GM20431 (cell line): Measurements from ENCODE around the gene FFAR3.
"Not testable (repeated sequence)": the region's sequence is repeated elsewhere in the genome, so short reads cannot be mapped to it uniquely, and the experiment has no call there.

Source experiments
- in situ Hi-C: fragments of 300-500 bp; cut with MseI, MboI; formaldehyde crosslinking; loops from one replicate; pipeline ENCODE4 v1.15.0; 2020; ENCODE audit warnings: low sequenced_read_pairs; ENCODE audit not compliant: unreplicated experiment

The FFAR3 gene

DNA sequence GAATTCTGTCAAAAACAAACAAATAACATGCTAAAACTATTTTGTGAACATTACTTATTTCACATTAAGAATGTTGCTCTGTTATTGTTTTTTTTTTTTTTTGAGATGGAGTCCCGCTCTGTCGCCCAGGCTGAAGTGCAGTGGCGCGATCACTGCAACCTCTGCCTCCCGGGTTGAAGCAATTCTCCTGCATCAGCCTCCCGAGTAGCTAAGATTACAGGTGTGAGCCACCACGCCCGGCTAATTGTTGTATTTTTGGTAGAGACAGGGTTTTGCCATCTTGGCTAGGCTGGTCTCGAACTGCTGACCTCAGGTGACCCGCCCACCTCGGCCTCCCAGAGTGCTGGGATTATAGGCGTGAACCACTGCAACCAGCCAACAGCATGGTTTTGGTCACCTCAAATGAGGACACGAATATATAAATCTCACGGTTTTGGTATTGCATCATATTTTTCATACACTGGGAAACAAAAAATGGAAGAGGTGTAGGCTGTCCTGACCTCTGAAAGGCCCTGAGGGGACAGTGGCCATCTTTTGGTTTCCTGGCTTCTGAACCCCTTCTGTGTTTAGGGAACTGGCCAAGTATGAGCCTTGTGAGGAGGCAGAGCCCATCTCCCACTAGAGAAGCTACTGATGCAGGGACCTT lies 38.1 kb downstream of the FFAR3 start:
- in situ Hi-C loops, result no loop called here

DNA sequence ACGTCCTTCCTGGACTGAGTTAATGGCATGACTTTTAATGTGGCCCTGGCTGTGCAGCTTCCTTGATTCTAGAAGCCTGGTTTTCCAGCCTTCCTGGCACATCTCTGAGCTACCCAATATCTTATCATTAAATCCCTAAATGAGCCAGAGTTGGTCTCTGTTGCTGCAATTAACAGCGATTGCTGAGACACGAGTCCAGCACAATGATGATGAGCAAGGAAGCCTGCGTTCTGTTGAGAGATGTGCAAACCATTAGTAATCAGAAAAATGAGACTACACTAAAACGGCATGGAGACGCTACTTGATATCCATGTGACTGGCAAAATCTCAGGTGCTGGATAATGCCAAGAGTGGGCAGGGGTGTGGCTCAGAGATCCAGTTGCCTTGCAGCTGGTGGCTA lies 38.8 kb downstream of the FFAR3 start:
- in situ Hi-C loops, result no loop called here

DNA sequence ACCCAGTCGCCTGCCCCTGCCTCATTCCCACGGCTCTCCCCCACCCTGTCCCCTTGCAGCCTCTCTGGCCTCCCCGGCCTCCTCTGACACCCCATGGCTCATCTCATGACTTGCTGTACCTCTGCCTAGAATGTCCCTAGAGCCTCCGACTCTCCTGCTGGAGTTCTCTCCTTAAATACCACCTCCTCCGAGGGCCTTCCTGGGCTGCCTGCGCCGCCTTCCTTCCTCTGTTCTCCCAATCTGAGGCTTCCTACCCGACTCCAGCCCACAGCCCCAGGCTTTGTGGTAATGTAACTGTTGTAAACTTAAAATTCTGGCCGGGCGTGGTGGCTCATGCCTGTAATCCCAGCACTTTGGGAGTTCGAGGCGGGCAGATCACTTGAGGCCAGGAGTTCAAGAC lies 40.3 kb downstream of the FFAR3 start:
- in situ Hi-C loops, result no loop called here

DNA sequence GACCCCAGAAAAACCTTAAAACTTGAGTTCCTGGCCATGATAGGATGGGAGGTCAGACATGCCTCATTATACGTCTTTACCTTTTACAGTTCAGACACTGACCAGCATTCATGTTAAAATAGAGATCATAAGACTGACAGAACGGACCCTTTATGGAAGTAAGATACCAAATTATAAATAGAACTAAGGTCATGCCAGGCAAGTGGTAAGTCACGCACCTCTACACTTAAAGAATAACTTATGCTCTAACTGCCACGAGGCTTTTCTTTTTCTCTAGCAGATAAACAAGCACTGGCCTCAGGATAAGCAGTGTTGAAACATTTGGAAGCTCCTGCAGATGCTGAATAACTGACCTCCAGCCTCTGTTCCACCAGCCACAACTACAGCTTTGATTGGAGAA lies 41.0 kb downstream of the FFAR3 start:
- in situ Hi-C loops, result no loop called here

DNA sequence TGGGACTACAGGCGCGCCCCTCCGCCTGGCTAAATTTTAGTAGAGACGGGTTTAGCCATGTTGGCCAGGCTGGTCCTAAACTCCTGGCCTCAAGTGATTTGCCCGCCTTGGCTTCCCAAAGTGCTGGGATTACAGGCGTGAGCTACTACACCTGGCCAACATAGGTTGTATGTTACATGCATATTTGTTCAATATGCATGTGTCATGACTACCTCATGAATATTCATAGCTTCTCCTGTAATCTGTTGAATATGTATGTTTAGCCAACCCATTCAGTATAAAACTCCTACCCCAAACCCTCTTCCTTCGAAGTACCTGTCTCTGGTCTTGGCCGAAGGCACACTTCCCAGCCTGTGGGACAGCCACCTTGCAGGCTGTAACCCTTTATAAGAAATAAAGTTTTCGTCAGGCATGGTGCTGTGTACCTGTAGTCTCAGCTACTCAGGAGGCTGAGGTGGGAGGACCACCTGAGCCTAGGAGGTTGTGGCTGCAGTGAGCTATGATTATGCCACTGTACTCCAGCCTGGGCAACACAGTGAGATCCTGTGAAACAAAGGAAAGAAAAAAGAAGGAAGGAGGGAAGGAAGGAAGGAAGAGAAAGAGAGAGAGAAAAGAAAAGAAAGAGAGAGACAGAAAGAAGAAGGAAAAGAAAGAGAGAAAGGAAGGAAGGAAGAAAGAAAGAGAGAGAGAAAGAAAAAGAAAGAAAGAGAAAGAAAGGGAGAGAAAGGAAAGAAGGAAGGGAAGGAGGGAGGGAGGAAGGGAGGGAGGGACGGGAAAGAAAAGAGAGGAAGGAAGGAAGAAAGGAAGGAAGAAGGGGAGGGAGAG lies 41.9 kb downstream of the FFAR3 start:
- in situ Hi-C loops, result no loop called here

DNA sequence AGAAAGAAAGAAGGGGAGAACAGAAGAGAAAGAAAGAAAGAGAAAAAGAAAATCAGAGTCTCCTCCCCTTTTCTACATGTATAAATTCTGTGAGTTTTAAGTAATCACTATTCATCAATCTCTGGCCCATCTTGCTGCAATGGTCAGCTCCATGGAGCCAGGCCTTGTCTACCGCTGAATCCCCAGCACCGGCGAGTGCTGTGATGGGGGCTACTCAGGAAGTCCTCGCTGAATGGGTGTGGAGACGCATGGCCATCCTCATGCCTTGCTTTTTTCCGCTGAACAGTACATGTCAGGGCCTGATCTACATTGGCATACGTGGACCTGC lies 42.5 kb downstream of the FFAR3 start:
- in situ Hi-C loops, result no loop called here

DNA sequence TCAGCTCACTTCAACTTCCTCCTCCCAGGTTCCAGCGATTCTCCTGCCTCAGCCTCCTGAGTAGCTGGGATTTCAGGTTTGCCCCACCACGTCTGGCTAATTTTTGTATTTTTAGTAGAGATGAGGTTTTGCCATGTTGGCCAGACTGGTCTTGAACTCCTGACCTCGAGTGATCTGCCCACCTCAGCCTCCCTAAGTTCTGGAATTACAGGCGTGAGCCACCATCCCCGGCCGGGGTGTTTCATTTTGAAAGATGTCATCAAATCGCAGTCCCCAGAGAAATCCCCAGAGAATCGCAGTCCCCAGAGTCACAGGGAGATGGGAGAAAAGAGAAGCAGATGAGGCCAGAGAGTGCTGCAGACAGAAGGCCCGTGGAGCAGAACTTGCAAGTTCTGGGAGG lies 43.2 kb downstream of the FFAR3 start:
- in situ Hi-C loops, result not testable (repeated sequence)

DNA sequence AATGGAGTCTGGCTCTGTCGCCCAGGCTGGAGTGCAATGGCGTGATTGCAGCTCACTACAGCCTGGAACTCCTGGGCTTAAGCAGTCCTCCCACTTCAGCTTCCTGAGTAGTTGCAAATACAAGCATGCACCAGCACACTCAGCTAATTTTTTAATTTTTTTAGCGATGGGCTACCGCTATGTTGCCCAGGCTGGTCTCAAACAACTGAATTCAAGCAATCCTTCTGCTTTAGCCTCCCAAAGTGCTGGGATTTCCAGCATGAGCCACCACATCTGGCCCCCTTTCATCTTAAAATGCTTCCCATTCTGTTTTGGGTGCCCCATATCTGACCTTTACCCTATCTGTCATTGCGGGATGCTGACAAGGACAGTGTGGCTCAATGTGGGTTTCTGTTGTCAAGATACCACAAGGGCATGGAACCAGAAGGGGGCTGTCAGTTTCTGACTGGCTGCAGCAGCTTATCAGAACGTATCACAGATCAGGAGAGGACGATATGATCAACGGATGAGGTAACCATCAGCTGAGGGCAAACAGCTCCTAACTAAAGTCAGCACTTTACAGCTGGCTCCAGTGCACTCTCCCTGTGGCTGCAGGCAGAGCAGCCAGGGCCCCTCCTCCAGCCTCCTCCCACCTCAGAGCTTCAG lies 45.0 kb downstream of the FFAR3 start:
- in situ Hi-C loops, result no loop called here

DNA sequence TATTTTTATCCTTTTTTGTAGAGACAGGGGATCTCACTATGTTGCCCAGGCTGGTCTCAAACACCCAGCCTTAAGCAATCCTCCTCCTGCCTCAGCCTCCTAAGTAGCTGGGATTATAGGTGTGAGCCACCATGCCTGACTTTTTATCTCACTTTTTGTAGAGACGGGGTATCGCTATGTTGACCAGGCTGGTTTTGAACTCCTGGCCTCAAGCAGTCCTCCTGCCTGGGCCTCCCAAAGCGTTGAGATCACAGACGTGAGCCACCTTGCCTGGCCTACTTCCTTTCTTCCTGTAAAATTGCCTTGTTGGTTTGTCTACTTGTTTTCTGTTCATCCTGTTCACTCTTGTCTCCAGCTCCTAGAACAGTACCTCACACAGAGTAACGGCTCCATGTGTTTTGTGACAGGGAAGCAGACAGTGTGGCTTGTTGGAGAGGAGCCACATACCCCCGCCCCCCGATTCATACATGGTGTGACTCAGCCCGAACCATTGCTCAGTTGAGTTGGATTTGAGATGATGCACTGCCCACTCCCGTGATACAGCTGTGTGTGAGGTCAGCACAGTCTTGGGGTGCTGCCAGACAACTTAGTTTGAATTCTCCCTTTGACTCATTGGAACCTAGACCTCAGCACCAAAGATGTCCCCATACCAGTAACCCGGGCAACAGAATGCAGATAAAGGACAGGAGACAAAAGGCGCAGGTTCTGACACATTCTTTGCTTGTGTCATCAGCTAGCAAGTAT lies 46.8 kb downstream of the FFAR3 start:
- in situ Hi-C loops, result no loop called here

DNA sequence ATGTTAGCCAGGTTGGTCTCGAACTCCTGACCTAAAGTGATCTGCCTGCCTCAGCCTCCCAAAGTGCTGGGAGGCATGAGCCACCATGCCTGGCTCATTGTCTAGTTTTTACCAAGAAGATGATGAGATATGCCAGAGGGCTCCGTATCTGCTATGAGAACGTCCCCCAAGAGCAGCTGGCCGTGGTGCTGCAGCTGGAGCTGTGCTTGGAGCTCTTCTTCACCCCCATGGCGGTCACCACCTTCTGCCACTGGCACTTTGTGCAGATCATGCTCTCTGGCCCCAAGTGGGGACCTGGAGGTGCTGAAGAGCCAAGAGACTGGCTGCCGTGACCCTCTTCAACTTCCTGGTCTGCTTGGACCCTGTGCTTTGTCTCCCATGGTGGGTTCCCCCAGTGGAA lies 49.4 kb downstream of the FFAR3 start:
- in situ Hi-C loops, result no loop called here

DNA sequence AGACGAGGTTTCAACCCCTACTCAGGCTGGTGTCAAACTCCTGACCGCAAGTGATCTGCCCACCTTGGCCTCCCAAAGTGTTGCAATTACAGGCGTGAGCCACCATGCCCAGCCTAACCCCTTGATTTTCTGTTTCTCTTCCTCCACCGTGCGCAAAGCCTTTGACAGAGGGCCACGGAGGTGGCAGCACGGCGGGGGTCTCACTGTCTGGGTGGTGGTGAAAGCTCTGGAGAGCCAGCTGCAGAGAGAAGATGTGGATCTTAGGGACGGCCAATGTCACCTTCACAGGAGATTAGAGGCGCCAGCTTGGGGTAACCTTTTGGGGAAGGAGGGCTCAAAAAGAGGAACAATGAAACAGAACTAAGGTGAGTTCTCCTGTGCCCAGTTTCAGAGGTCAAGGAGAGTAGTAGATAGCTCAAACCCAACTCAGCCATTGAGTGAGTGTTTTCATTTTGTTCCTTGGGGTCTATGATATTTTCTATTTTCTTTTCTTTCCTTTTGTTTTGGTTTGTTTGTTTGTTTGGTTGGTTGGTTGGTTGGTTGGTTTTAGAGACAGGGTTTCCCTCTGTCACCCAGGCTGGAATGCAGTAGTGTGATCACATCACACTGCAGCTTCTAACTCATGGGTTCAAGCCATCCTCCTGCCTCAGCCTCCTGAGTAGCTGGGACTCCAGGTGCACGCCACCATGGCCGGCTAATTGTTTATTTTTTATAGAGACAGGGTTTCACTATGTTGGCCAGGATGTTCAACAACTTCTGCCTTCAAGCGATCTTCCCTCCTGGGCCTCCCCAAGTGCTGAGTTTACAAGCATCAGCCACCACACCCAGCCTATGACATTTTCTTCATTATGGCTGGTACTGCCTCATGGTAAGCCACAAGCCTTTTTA lies 50.3 kb downstream of the FFAR3 start:
- in situ Hi-C loops, result no loop called here

DNA sequence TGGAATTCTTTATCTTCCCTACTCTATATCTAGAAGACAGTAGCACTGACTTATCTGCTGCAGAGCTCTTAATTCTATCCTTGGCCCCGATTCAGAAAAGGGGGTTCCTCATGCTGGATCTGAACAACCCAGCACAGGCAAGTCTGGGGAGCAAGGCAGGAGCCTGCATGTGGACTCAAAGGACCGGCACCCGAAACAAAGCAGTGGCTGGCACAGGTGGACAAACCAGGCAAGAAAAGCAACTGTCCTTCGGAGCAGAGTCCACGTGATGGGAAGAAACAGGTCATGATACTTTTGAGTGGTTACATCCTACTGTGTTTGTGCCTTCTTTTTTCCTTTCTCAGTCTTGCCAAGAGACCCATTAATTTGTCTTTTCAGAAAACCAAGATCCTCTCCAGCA lies 50.9 kb downstream of the FFAR3 start:
- in situ Hi-C loops, result no loop called here
